ENCODE results near the gene SYNM.

- TF ChIP-seq SUZ12 (IDR thresholded peaks at IDR 0.05; ENCODE audit: extremely low read depth, insufficient read depth, insufficient read length) (no peak), ZNF274 (IDR thresholded peaks at IDR 0.05; ENCODE audit: low read depth, low read length) (no peak)
Measured at GRCh38 chr15:99108993-99109392, 4.1 kb downstream of the SYNM start.

Data from NT2/D1 (cell line).